HG03558 (cell line): ENCODE results near the gene HNRNPAB.
"Not testable (repeated sequence)": the region's sequence is repeated elsewhere in the genome, so short reads cannot be mapped to it uniquely, and the experiment has no call there.

Experiments used
- ATAC-seq: cut with Tn5 transposase; IDR thresholded peaks from one replicate; pipeline ENCODE4 v1.9.1; 2021; ENCODE audit warnings: moderate number of reproducible peaks; ENCODE audit not compliant: unreplicated experiment; ENCODE audit errors: extremely low read depth

Gene HNRNPAB

GRCh38 chr5:178196281-178196812 lies 8.0 kb upstream of the HNRNPAB start:
- ATAC-seq = no peak

- no peak for ATAC-seq
Observed at GRCh38 chr5:178196986-178197385, 7.3 kb upstream of the HNRNPAB start.

DNA sequence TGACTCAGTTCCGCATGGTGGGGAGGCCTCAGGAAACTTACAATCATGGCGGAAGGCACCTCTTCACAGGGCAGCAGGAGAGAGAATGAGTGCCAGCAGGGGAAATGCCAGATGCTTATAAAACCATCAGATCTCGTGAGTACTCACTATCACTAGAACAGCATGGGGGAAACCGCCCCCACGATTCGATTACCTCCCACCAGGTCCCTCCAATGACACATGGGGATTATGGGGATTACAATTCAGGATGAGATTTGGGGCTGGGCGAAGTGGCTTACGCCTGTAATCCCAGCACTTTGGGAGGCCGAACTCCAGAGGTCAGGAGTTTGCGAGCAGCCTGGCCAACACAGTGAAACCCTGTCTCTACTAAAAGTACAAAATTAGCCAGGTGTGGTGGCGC lies 6.2 kb upstream of the HNRNPAB start:
- not testable (repeated sequence) for ATAC-seq

DNA sequence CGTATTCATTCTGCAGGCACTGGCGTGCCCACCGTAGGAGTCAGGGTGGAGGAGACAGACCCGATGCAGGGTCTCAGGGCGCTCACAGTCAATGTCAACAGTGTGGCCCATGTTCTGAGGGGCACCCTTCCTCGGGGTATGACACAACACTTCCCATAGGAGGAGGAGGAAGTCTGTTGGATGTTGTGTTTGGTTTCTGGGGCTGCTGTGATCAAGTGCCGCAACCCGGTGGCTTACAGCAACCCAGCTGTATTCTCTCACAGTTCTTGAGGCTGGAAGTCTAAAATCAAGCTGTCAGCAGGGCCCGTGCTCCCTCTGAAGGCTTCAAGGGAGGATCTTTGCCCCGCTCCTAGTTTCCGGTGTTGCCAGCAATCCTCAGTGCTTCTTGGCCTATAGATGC lies 5.6 kb upstream of the HNRNPAB start:
- no peak for ATAC-seq

- ATAC-seq = no peak
Observed at GRCh38 chr5:178199581-178200434, 4.5 kb upstream of the HNRNPAB start.

DNA sequence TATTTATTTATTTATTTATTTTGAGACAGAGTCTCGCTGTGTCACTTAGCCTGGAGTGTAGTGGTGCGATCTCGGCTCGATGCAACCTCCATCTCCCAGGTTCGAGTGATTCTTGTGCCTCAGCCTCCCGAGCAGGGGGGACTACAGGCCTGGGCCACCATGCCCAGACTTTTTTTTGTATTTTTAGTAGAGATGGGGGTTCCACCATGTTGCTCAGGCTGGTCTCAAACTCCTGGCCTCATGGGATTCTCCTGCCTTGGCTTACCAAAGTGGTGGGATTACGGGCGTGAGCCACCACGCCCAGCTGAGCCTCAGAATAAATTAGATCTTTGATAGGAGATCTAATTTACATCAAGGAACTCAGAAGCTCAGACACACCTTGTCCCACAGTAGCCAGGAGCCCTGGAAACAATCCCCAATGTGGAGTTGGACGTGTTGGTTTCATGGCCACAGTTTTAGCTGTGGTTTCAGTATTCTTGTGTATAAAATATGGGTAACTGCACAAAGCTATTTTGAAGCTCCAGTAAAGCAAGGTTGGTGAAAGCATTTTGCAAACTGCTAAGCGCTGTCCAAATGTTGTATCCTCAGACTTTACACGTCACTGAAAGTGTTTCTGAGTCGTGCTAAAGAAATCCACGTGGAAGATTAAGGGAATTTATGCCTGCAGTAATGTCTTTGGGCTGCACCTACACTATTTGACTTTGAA lies 3.0 kb upstream of the HNRNPAB start:
- no peak for ATAC-seq

DNA sequence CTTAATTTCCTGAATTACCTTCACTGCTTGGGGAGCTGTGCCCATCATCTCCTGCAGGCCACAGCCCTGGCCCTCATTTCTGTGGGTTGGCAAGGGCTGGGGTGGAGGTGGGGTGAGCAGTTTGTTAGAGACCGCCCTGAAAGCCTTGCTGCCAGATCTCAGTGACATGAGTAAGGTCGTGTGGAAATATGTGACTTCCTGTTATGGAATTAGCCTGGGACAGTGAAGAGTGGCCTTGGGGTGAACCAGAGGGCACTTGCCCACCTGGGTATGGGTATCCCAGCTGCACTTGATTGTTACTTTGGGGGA lies 2.5 kb upstream of the HNRNPAB start:
- no peak for ATAC-seq

GRCh38 chr5:178202541-178202940 lies 1.8 kb upstream of the HNRNPAB start:
- no peak for ATAC-seq

- no peak for ATAC-seq
Observed at GRCh38 chr5:178203670-178204181, 607 bp upstream of the HNRNPAB start.

GRCh38 chr5:178204935-178205748 lies 809 bp downstream of the HNRNPAB start:
- peak; percentile 24 for ATAC-seq

- no peak for ATAC-seq
Observed at GRCh38 chr5:178205749-178206047, 1.4 kb downstream of the HNRNPAB start.

DNA sequence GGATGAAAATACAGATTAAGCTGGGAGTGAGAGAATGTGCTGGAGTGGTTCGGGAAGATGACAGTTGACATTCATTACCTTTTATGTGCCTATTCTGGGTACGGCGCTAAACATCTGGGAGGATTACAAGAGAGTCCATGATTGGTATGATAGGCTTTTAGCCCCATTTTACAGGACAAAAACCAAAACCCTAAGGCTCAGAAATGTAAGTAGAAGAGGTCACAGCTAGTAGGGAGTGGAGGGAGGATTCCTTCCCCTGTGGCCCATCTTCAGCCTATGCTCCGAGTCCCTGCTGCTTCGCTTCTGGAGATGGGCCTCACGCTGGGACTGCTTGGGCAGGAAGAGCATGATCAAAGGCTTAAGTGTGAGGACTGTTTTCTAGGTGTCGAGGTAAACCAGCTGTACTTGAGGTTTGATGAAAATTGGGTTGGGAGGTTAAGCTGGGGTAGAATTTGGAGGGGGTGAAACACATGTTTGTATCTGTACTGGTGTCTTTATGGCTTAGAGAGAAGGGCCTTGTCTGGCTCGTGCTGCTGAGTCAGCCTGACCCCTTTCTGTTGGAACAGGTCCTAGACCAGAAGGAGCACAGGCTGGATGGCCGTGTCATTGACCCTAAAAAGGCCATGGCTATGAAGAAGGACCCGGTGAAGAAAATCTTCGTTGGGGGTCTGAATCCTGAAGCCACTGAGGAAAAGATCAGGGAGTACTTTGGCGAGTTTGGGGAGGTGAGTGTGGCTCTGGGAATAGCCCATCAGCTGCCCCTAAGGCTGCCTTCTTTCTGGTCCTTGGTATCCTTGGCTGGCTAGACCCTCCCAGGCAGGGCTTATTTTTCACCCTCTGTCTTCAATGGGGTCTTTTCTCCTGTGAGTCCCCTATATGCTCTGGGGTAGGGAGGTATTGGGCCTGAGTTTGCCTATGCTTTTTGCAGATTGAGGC lies 2.1 kb downstream of the HNRNPAB start:
- ATAC-seq = no peak

DNA sequence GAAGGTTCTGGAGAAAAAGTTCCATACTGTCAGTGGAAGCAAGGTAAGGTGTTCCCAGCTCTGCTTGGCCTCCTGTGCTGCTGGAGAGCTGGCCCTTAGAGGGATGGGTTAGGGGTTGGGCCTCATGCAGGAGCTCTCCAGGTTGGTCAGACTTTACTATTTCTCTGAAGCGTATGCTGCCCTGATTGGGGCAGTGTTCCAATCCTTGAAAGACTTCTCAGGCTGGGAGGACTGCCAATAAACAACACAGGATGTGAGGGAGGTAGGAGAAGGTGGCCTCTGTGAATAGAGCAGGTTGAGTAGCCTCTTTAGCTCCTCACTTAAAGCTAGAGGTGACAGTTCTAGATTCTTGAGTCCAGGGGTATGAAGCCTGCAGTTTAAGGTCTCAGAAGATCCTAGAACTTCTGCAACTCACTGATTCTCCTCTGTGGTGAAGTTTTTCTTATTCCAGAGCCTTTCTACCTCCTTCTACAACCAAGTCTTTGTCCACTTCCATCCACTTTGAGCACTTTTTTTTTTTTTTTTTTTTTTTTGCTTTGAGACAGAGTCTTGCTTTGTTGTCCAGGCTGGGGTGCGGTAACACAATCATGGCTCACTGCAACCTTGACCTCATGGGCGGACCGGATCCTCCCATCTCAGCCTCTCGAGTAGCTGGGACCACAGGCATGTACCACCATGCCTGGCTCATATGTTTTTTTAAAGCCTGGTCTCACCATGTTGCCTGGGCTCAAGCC lies 3.0 kb downstream of the HNRNPAB start:
- ATAC-seq = no peak

GRCh38 chr5:178207917-178208280 lies 3.6 kb downstream of the HNRNPAB start:
- ATAC-seq = no peak

GRCh38 chr5:178208540-178209227 lies 4.4 kb downstream of the HNRNPAB start:
- ATAC-seq = no peak

GRCh38 chr5:178209334-178210072 lies 5.2 kb downstream of the HNRNPAB start:
- ATAC-seq = no peak

GRCh38 chr5:178210073-178210535 lies 5.8 kb downstream of the HNRNPAB start:
- ATAC-seq = no peak

DNA sequence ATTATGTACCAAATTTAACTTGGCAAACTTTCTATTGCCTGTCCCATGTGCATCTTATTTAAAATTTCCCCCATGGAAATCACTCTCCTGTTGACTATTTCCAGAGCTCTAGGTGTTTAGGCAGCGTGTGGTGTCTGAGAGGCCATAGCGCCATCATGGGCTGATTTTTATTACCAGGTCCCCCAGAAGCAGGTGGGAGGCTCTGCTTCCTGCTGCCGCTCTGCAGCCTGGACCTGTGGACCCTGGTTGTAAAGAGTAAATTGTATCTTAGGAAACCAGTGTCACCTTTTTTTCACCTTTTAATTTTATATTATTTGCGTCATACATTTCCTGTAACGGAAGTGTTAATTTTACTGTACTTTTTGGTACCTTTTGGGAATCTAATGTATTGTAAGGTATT lies 6.4 kb downstream of the HNRNPAB start:
- no peak for ATAC-seq
